ENCODE data around the gene CHST3. TPM values are rescaled to one million over a fixed set of nuclear protein-coding genes. Genes with fewer than 3 reads are reported as not detected.

CHST3 gene
- total and polyA plus RNA-seq, 4 experiments from 2014 or later = not detected

- Mint-ChIP-seq H3K27ac (peak overlapping the region in 3 of 7 donors; percentile 53 to 89 (median 79)), H3K9me3 (peaks cover 6 to 53% (median 31%) of the 10 kb centered on the region in 8 donors), H3K27me3 (peaks cover 3 to 4% of the 10 kb centered on the region in 2 donors), H3K4me3 (peak overlapping the region in 7 of 8 donors; percentile 55 to 82 (median 70)), H3K4me1 (peaks cover 8 to 19% (median 18%) of the 10 kb centered on the region in 4 donors), H3K36me3 (peaks cover 10% of the 10 kb centered on the region in 2 donors)
- CTCF ChIA-PET (ENCODE audit: partially characterized antibody) = no interaction called here
- H3K27me3 ChIP-seq (ENCODE audit: insufficient read depth, low read length) = no peaks in the 10 kb centered on the region
- DNase-seq = no peak
- no peak overlapping the region for H3K27ac ChIP-seq (ENCODE audit: low read depth, low read length)
- intact Hi-C loops (cut with micrococcal nuclease) = no loop called here
- POLR2A ChIA-PET (ENCODE audit: partially characterized antibody) = no interaction called here
- no peak overlapping the region for H3K4me3 ChIP-seq (ENCODE audit: low read length in 2 of 2)
- H3K4me1 ChIP-seq (ENCODE audit: insufficient read depth, low read length) = peaks cover 11% of the 10 kb centered on the region
- H3K9me3 ChIP-seq (ENCODE audit: control insufficient read depth in 1 of 2, low read length in 2 of 2) = peaks cover 0 to 16% of the 10 kb centered on the region in 2 donors
- H3K36me3 ChIP-seq (ENCODE audit: insufficient read depth, low read length) = no peaks in the 10 kb centered on the region
These were observed 24.2 kb upstream of the CHST3 start for GRCh38 chr10:71939861-71940474.

GRCh38 chr10:71940752-71941151, 23.4 kb upstream of the CHST3 start:
- no peaks in the 10 kb centered on the region for H3K27me3 ChIP-seq (ENCODE audit: insufficient read depth, low read length)
- H3K9me3 Mint-ChIP-seq = peaks cover 6 to 61% (median 35%) of the 10 kb centered on the region in 8 donors
- H3K4me1 ChIP-seq (ENCODE audit: insufficient read depth, low read length) = peaks cover 11% of the 10 kb centered on the region
- ChIA-PET CTCF (ENCODE audit: partially characterized antibody) (no interaction called here), POLR2A (ENCODE audit: partially characterized antibody) (no interaction called here)
- peaks cover 11% of the 10 kb centered on the region in 2 donors for H3K36me3 Mint-ChIP-seq
- no peaks in the 10 kb centered on the region for H3K36me3 ChIP-seq (ENCODE audit: insufficient read depth, low read length)
- intact Hi-C loops (cut with micrococcal nuclease) = no loop called here
- no peak overlapping the region for H3K27ac ChIP-seq (ENCODE audit: low read depth, low read length)
- peaks cover 8 to 16% (median 14%) of the 10 kb centered on the region in 4 donors for H3K4me1 Mint-ChIP-seq
- H3K4me3 Mint-ChIP-seq = peak overlapping the region in 4 of 8 donors; percentile 55 to 82 (median 75)
- H3K27ac Mint-ChIP-seq = peak overlapping the region in 1 of 7 donors; percentile 78
- DNase-seq = no peak
- peaks cover 3 to 4% of the 10 kb centered on the region in 2 donors for H3K27me3 Mint-ChIP-seq
- no peak overlapping the region for H3K4me3 ChIP-seq (ENCODE audit: low read length in 2 of 2)
- H3K9me3 ChIP-seq (ENCODE audit: control insufficient read depth in 1 of 2, low read length in 2 of 2) = peaks cover 2 to 19% of the 10 kb centered on the region in 2 donors

- Mint-ChIP-seq H3K4me1 (peaks cover 8 to 16% (median 13%) of the 10 kb centered on the region in 4 donors), H3K27ac (no peak overlapping the region), H3K9me3 (peaks cover 6 to 67% (median 41%) of the 10 kb centered on the region in 8 donors), H3K4me3 (no peak overlapping the region), H3K36me3 (peaks cover 14 to 17% of the 10 kb centered on the region in 2 donors), H3K27me3 (peaks cover 3 to 4% of the 10 kb centered on the region in 2 donors)
- DNase-seq = no peak
- no peaks in the 10 kb centered on the region for H3K36me3 ChIP-seq (ENCODE audit: insufficient read depth, low read length)
- H3K4me3 ChIP-seq (ENCODE audit: low read length in 2 of 2) = no peak overlapping the region
- CTCF ChIA-PET (ENCODE audit: partially characterized antibody) = no interaction called here
- H3K9me3 ChIP-seq (ENCODE audit: control insufficient read depth in 1 of 2, low read length in 2 of 2) = peaks cover 7 to 25% of the 10 kb centered on the region in 2 donors
- peaks cover 11% of the 10 kb centered on the region for H3K4me1 ChIP-seq (ENCODE audit: insufficient read depth, low read length)
- POLR2A ChIA-PET (ENCODE audit: partially characterized antibody) = no interaction called here
- no peak overlapping the region for H3K27ac ChIP-seq (ENCODE audit: low read depth, low read length)
- intact Hi-C loops (cut with micrococcal nuclease) = no loop called here
- no peaks in the 10 kb centered on the region for H3K27me3 ChIP-seq (ENCODE audit: insufficient read depth, low read length)
These were observed 22.9 kb upstream of the CHST3 start for GRCh38 chr10:71941318-71941717.

- Histone ChIP-seq H3K4me3 (ENCODE audit: low read length in 2 of 2) (no peak overlapping the region), H3K27ac (ENCODE audit: low read depth, low read length) (no peak overlapping the region), H3K4me1 (ENCODE audit: insufficient read depth, low read length) (no peaks in the 10 kb centered on the region), H3K27me3 (ENCODE audit: insufficient read depth, low read length) (no peaks in the 10 kb centered on the region), H3K9me3 (ENCODE audit: control insufficient read depth in 1 of 2, low read length in 2 of 2) (peaks cover 13 to 40% of the 10 kb centered on the region in 2 donors), H3K36me3 (ENCODE audit: insufficient read depth, low read length) (no peaks in the 10 kb centered on the region)
- ChIA-PET CTCF (ENCODE audit: partially characterized antibody) (interaction anchor here (1.0 to 1.7 kb wide), 3 partner anchors 11 to 103 kb away, joined by 3 to 6 read pairs (median 3); no protein-coding TSS in a partner anchor), POLR2A (ENCODE audit: partially characterized antibody) (no interaction called here)
- peaks cover 0 to 1% (median 0%) of the 10 kb centered on the region in 4 donors for H3K4me1 Mint-ChIP-seq
- intact Hi-C loops (cut with micrococcal nuclease) = no loop called here
- no peak overlapping the region for H3K4me3 Mint-ChIP-seq
- H3K27me3 Mint-ChIP-seq = peaks cover 0 to 2% of the 10 kb centered on the region in 2 donors
- no peak for DNase-seq
- peaks cover 17 to 32% of the 10 kb centered on the region in 2 donors for H3K36me3 Mint-ChIP-seq
- peaks cover 0 to 76% (median 56%) of the 10 kb centered on the region in 8 donors for H3K9me3 Mint-ChIP-seq
- peak overlapping the region in 1 of 7 donors; percentile 2 for H3K27ac Mint-ChIP-seq
These were observed 18.2 kb upstream of the CHST3 start for GRCh38 chr10:71945819-71946474.

DNA sequence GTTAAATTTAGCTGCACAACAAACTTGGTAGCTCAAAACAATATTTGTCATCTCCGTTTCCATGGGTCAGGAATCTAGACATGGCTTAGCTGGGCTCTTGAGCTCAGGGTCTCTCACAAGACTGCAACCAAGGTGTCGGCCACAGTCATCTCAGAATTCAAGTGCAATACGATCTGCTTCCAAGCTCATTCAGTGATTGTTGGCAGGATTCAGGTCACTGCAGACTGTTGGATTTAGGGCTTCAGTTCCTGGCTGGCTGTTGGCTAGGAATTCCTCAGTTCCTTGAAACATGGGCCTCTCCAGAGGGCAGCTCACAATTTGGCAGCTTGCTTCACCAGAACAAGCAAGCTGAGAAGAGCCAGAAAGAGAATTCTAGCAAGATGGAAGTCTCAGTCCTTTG, 17.5 kb upstream of the CHST3 start:
- POLR2A ChIA-PET (ENCODE audit: partially characterized antibody) = no interaction called here
- no peak overlapping the region for H3K4me3 Mint-ChIP-seq
- no peak for DNase-seq
- H3K36me3 ChIP-seq (ENCODE audit: insufficient read depth, low read length) = no peaks in the 10 kb centered on the region
- H3K27me3 Mint-ChIP-seq = peaks cover 0 to 2% of the 10 kb centered on the region in 2 donors
- no peak overlapping the region for H3K27ac ChIP-seq (ENCODE audit: low read depth, low read length)
- H3K36me3 Mint-ChIP-seq = peaks cover 16 to 32% of the 10 kb centered on the region in 2 donors
- no peaks in the 10 kb centered on the region for H3K4me1 Mint-ChIP-seq
- no peaks in the 10 kb centered on the region for H3K4me1 ChIP-seq (ENCODE audit: insufficient read depth, low read length)
- no peak overlapping the region for H3K27ac Mint-ChIP-seq
- H3K9me3 ChIP-seq (ENCODE audit: control insufficient read depth in 1 of 2, low read length in 2 of 2) = peaks cover 13 to 40% of the 10 kb centered on the region in 2 donors
- H3K27me3 ChIP-seq (ENCODE audit: insufficient read depth, low read length) = no peaks in the 10 kb centered on the region
- H3K4me3 ChIP-seq (ENCODE audit: low read length in 2 of 2) = no peak overlapping the region
- CTCF ChIA-PET (ENCODE audit: partially characterized antibody) = interaction anchor here (1.0 to 1.7 kb wide), 3 partner anchors 10 to 102 kb away, joined by 3 to 6 read pairs (median 3); no protein-coding TSS in a partner anchor
- intact Hi-C loops (cut with micrococcal nuclease) = no loop called here
- peaks cover 0 to 71% (median 53%) of the 10 kb centered on the region in 8 donors for H3K9me3 Mint-ChIP-seq

GRCh38 chr10:71948496-71949067, 15.6 kb upstream of the CHST3 start:
- POLR2A ChIA-PET (ENCODE audit: partially characterized antibody) = no interaction called here
- Mint-ChIP-seq H3K9me3 (peaks cover 0 to 60% (median 46%) of the 10 kb centered on the region in 8 donors), H3K36me3 (peaks cover 14 to 25% of the 10 kb centered on the region in 2 donors), H3K27ac (no peak overlapping the region), H3K4me3 (no peak overlapping the region), H3K27me3 (peaks cover 0 to 2% of the 10 kb centered on the region in 2 donors), H3K4me1 (no peaks in the 10 kb centered on the region)
- Histone ChIP-seq H3K27me3 (ENCODE audit: insufficient read depth, low read length) (no peaks in the 10 kb centered on the region), H3K9me3 (ENCODE audit: control insufficient read depth in 1 of 2, low read length in 2 of 2) (peaks cover 13 to 37% of the 10 kb centered on the region in 2 donors), H3K27ac (ENCODE audit: low read depth, low read length) (no peak overlapping the region), H3K36me3 (ENCODE audit: insufficient read depth, low read length) (no peaks in the 10 kb centered on the region), H3K4me3 (ENCODE audit: low read length in 2 of 2) (no peak overlapping the region), H3K4me1 (ENCODE audit: insufficient read depth, low read length) (no peaks in the 10 kb centered on the region)
- DNase-seq = no peak
- CTCF ChIA-PET (ENCODE audit: partially characterized antibody) = no interaction called here
- intact Hi-C loops (cut with micrococcal nuclease) = no loop called here

DNA sequence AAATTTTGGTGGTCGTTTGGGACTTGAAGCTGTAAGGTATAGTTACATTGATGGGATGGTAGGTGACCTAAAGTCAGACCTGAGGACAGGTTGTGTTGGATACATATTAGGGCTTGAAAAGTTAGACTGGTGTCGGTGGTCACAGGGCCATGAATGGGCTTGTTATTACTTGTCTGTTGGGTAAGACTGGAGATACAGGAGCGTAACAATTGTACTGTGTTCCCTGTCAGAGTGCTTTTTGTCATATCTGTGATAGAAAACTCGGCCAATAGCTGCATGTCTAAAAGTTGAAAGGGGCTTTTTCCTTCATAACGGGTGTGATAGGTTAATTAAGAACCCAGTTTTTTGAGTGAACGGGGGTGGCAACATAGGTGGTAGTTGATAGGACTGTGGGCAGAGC, 13.5 kb upstream of the CHST3 start:
- Histone ChIP-seq H3K27me3 (ENCODE audit: insufficient read depth, low read length) (no peaks in the 10 kb centered on the region), H3K9me3 (ENCODE audit: control insufficient read depth in 1 of 2, low read length in 2 of 2) (peaks cover 12 to 25% of the 10 kb centered on the region in 2 donors), H3K4me3 (ENCODE audit: low read length in 2 of 2) (no peak overlapping the region), H3K36me3 (ENCODE audit: insufficient read depth, low read length) (no peaks in the 10 kb centered on the region), H3K4me1 (ENCODE audit: insufficient read depth, low read length) (no peaks in the 10 kb centered on the region), H3K27ac (ENCODE audit: low read depth, low read length) (no peak overlapping the region)
- Mint-ChIP-seq H3K36me3 (peaks cover 15 to 25% of the 10 kb centered on the region in 2 donors), H3K9me3 (peaks cover 0 to 54% (median 39%) of the 10 kb centered on the region in 8 donors), H3K27me3 (peaks cover 2% of the 10 kb centered on the region in 2 donors), H3K27ac (no peak overlapping the region), H3K4me1 (no peaks in the 10 kb centered on the region), H3K4me3 (no peak overlapping the region)
- intact Hi-C loops (cut with micrococcal nuclease) = no loop called here
- no peak for DNase-seq
- ChIA-PET POLR2A (ENCODE audit: partially characterized antibody) (no interaction called here), CTCF (ENCODE audit: partially characterized antibody) (no interaction called here)

Measured in CD4-positive, alpha-beta memory T cell (primary cell).